Cerebellar nuclear complex (tissue), 1 donor: ENCODE data around the gene PLEKHJ1.
A peak's percentile ranks its signal among the peaks of the same experiment; 100 is the strongest.

Experiments used
- DNase-seq, 2 experiments: peaks; one replicate each; lab custom pipeline; 2025; lab: John Stamatoyannopoulos, UW

Gene PLEKHJ1

DNA sequence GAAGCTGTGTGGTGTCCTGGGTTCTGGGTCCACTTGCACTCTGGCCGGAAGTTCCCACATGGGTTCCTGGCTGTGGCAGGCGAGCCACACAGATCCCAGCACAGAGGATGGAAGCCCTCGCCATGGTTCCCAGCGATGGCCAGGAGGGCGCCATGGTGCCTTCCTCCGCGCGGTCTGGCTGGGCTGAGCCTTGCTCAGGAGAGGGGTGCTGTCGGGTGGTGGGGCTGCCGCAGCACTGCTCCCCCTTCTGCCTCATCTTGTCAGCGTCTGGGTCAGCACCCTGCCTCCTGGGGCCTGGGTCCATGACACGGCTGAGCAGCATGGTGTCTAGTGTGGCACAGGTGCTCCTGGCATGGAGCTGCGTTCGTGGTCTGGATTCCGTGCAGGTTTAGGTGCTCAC lies 38.9 kb downstream of the PLEKHJ1 start:
- DNase-seq: no peak

DNA sequence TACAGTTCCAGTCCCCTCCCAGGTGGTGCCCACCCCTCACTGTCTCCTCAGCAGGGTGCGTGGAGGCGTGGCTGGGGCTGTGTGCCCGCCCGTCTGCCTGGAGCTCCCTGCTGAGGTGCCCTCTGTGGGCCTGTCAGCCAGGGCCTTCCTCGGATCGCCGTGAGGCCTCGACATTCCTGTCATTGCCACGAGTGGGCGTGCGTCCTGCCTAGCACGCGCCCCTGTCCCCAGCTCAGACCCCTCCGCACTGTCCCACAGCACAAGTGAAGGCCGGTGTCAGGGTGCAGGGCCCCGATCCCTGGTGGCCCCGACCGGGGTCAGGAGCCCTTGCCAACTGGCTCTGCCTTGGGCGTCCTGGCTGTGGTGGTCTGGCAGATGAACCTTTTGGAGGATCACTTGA lies 40.2 kb downstream of the PLEKHJ1 start:
- DNase-seq: no peak

DNA sequence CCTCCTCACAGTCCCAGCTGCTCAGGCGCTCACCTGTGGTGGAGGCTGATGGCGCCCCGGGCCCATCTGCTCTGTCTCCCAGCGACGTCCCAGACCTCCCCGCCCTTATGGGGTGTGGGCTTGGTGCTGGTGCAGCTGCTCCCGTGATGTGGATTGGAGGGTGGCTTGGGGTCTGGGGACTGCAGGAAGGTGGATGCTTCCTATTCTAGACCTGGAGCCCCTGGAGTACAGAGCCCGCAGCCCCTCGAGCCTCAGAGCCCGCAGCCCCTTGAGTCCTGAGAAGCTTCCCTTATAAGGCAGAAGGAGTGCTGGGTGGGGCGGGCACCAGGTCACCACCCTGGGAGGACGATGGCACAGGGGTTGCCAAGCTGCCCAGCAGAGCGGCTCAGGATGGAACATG lies 40.8 kb downstream of the PLEKHJ1 start:
- DNase-seq: no peak

DNA sequence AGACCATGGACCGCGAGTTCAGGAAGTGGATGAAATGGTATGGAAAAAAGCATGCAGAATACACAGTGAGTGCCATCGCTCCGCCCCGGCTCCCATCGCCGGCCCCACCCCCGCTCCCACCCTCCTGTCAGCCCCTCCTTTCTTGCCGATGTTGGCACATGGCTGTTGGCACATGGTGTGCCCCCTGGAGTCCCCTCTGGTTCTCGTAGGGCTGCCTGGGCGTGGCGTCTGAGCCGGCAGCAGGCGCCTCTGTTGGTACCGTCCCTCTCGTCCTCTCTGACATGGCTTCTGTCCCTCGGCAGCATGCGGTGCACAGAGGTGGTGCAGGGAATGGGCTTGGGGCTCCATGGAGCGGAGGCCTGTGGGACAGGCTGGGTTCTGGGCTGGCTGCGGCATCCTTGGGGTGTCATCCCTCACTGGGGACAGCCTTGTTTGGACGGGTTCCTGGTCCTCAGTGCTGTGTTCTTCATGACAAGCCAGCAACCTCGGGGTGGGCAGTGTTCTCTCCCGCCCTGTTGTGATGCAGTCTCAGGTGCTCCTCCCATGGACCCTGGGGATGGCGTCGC lies 41.5 kb downstream of the PLEKHJ1 start:
- no peak for DNase-seq

DNA sequence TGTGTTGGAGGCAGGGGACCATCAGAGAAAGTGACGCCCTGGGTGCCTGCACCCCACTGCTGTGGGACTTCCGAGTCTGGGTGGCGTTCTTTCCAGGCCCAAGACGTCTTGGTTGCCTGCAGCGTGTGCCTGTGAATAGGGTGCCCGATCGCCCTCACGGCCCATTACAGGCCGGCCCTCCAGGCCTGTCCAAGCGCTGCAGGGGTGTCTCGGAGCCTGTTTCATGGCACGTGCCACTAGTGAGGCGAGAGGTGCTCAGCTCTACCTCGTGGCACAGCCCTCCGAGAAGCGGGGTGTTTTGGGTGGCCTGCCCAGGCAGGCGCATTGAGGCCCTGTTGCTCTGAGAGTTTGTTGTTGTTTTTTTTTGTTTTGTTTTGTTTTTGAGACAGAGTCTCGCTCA lies 42.3 kb downstream of the PLEKHJ1 start:
- no peak for DNase-seq

DNA sequence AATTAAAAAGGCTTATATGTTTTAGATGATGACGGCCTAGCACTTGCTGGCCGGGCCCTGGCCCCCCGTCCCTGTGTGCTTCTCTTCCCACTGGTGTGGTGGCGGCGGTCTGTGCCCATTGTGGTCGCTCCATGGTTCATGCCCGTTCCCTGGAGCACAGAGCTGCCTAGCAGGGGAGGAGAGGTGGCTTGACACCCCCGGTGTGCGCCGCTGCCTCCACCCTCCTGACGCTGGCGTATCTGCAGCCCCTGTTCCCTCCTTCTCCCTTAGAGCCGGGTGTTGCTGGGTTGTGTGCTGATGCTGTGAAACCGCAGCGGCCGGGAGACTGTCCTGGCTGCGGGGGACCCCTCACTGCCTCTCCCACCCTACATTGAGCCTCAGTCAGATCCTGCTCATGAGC lies 43.3 kb downstream of the PLEKHJ1 start:
- DNase-seq: no peak

DNA sequence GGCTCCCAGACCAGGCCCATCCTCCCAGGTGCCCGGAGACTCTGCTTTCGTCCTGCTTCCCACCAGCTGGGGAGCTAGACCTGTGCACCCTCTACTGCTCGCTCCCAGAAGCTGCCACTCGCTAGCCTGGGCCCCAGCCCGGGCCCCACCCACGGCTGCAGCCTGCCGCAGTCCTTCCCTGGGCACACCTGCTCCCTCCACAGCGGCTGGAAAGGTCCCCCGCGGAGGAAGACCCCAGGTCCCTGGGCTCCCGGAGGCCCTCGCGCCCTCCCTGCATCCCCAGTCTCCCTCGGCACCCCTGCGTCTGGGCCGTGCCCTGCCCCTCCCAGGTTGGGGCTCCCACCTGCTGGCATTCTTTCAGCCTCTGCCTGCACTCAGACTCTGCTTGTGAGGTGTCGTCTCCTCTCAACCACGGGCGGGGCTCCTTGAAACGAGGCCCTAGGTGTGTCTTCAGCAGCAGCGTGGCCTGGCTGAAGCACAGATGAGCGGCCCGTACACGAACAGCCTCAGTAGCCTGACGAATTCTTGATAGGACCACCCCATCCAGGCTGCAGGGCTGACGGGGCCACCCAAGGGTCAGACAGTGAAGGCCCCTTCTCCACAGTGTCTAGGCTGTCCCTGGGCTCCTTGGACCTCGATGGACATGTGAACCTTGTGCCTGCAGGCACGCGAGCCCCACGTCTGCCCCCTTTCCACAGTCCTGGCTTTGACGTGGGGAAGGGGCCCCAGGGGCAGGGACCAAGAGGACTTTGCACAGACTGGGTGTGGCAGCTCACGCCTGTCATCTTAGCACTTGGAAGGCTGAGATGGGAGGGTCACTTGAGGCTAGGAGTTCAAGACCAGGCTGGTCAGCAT lies 44.4 kb downstream of the PLEKHJ1 start:
- DNase-seq: no peak

DNA sequence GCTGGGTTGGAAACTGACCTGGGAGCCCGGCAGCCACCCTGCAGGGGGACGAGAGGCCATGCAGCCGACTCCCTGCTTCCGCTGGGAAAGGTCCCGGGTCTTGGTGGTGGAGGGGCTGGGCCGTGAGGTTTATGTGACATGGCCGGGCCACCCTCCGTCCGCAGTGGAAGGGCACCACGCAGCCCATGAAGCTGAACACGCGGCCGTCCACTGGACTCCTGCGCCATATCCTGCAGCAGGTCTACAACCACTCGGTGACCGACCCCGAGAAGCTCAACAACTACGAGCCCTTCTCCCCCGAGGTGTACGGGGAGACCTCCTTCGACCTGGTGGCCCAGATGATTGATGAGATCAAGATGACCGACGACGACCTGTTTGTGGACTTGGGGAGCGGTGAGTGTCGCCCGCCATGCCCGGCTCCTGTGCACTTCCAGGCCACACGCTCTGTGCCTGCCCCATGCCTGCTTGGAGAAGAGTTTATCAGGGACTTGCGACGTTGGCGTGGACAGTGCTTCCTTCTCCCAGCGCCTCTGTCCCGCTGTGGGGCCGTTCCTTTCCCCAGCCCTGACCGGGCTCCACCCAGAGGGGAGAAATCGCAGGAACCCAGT lies 45.2 kb downstream of the PLEKHJ1 start:
- DNase-seq: no peak

DNA sequence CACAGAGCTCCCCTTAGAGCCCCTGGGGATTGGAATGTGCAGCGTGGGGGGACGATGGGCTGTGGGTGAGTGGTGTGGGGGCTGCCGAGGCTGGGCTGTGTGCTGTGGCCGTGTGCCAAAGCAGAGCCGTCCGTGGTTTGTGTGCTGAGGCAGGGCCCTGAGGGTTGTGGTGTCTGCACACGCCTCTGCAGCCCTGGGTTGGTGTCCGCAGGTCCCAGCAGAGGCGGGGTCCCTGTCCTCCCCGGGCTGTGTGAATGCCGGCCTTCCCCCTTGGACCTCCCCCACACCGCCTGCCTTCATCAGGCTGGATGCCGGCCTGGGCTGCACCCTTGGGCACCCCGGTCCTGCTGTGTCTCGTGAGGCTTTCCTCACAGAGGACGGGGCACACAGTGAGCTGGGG lies 46.2 kb downstream of the PLEKHJ1 start:
- no peak for DNase-seq

DNA sequence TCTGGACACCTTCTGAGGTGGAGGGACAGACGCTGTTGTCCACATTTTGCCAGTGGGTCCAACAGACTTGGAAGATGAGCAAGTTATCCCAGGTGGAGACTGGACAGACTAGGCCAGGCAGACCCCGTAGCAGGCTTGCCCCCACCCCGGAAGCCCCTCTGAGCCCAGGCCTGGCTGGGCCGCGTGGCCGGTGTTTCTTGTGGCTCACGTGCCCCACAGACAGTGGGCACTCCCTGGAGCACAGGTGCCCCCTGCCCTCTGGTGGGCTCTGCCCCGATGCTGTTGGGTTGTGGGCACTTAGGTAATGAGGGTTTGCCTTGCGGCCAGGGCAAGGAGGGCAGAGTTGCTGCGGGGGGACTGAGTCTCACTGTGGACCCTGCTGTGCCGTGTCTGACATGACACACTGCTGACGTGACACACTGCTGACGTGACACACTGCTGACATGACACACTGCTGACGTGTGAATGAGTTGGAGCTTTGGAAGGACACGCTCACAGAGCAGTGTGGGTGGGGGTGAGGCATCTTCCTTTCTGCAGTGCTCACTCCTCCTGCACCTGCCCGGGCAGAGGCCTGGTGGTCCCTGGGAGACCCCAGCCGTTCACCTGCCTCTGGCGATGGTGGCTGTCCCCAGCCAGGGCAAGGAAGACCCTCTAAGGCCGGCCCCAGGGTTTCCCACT lies 47.3 kb downstream of the PLEKHJ1 start:
- no peak for DNase-seq

DNA sequence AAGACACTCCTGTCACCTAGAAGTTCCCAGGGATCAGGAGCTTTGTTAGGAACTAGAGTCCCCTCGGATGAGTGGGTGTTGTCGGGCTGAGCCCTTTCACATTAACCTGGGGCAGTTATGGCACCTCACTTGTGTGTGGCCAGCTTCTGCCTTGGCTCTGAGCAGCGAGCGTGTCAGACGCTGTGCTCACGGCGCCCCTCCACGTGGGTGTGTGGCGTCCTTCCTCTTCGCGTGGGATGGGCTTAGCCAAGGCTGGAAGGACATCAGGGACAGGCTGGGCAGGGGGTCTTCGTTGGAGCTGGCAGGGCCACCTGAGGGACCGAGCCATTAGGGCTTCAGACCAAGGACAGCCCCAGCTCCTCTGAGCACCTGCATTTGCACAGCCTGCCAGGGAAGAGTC lies 49.0 kb downstream of the PLEKHJ1 start:
- DNase-seq: no peak

DNA sequence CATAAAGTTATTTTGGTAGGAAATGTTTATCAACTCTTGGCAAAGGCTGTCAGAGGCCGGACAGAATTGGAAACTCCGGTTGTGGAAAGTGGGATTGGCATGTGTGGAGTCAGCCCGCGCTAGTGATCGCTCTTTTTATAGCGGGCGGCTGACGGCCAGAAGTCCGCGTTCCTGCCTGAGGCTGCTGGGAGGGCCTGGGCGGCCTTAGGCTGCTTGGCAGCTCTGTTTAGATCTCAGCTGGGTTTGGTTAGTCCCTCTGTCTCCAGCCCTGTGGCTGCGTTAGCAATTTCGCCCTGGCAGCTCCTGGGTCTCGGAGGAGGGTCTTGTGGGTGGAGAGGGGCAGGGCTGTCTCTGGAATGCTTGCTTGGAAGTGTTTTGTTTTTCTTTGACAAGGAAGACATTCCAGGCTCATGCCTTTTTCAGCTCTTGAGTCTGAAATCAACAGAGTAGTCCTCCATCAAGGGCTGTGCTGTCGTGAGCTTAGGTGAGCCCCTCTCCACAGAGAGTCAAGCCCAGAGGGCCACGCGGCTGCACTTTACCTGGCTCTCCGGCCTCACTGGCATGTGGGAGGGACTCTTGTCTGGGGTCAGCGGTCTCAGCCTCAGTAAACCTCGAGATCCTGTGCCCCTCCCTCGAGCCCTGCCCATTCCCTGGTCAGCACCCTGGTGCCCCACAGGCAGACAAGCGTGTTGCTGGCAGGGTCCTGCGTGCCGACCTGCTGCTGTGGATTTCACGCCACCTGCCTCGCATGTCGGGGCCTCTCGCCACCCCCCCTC lies 49.9 kb downstream of the PLEKHJ1 start:
- DNase-seq: peak in 1 of 2 experiments; percentile 20

DNA sequence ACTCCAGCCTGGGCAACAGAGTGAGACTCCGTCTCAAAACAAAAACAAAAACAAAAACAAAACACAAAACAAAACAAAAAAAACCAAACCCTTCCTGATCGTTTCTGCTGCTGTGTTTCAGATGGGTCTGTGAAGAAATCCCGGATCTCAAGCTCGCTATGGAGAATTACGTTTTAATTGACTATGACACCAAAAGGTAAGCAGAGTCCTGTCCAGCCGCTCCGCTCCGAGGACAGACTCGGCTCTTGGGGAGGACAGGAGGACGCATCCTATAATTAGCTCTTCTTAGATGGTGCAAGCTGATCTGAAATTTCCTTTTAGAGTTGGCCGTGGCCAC lies 50.4 kb downstream of the PLEKHJ1 start:
- no peak for DNase-seq

DNA sequence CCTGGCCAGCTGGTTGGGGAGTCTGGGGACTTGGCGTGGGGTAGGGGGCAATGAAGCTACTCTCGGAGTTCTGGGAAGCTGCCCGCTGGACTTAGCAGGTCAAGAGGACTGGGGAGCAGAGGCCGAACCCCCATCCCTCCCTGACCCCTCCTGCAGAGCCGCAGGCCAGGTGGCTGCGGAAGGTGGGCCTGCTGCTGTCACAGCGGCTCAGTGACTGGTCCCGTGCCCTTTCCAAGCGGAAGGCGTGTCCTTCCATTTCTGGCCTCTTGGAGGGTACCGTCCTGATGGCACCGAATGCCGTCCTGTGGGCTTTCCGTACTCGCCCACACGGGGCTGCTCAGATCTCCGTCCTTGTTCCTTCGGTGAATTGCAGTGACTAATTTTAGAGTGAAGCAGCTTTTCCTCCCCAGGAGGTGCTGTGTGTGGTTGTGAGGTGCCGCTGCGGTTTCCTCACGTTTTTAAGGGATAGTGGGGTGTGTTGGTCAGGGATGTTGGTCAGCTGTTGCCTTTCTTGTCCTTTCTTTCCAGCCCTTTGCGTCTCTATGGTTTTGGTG lies 51.6 kb downstream of the PLEKHJ1 start:
- no peak for DNase-seq
